GM12891 (cell line): ENCODE data around the gene PSAP.

Experiments
- POLR2A ChIP-seq: IDR thresholded peaks from 2 replicates; pipeline ENCODE4 v1.6.1; 2011; ENCODE audit warnings: low read depth, low read length, control low read depth
- POLR2AphosphoS5 ChIP-seq: IDR thresholded peaks from 2 replicates; pipeline ENCODE4 v1.6.1; 2011; ENCODE audit warnings: low read depth, low read length, control low read depth
- TAF1 ChIP-seq: IDR thresholded peaks from 2 replicates; pipeline ENCODE4 v1.6.1; 2011; ENCODE audit warnings: low read depth, low read length, control low read depth

GRCh38 chr10:71783917-71784678, 67.0 kb downstream of the PSAP start:
- TF ChIP-seq POLR2AphosphoS5: no peak
- no peak for TF ChIP-seq POLR2A
- no peak for TF ChIP-seq TAF1
